ENCODE data around the gene RPL7A. TPM values are rescaled to one million over a fixed set of nuclear protein-coding genes. Genes with fewer than 3 reads are reported as not detected.
"Not testable (repeated sequence)": the region's sequence is repeated elsewhere in the genome, so short reads cannot be mapped to it uniquely, and the experiment has no call there.

RPL7A gene
- total RNA-seq, 1 experiment from 2014 or later = 904 TPM

GRCh38 chr9:133332381-133332730 lies 15.7 kb upstream of the RPL7A start:
- Mint-ChIP-seq H3K4me1 (ENCODE audit: low read depth, unreplicated experiment) (peaks cover 36% of the 10 kb centered on the region), H3K27me3 (ENCODE audit: unreplicated experiment) (no peaks in the 10 kb centered on the region), H3K27ac (ENCODE audit: unreplicated experiment) (no peak overlapping the region), H3K36me3 (ENCODE audit: insufficient read depth, unreplicated experiment) (peaks cover 58% of the 10 kb centered on the region), H3K4me3 (ENCODE audit: low read depth, unreplicated experiment) (no peak overlapping the region), H3K9me3 (ENCODE audit: low read depth, unreplicated experiment) (peaks cover 4% of the 10 kb centered on the region)
- intact Hi-C loops (cut with micrococcal nuclease; ENCODE audit: unreplicated experiment) = no loop called here
- BruUV-seq (replicated peaks) = no TSS peak
- no peak for DNase-seq
- TF ChIP-seq CTCF (IDR thresholded peaks at IDR 0.05; ENCODE audit: unreplicated experiment) = no peak
- CTCF ChIA-PET = interaction anchor here (0.6 kb wide), 1 partner anchor 146 kb away, joined by 3 read pairs; no protein-coding TSS in a partner anchor

GRCh38 chr9:133333011-133333410 lies 15.0 kb upstream of the RPL7A start:
- Mint-ChIP-seq H3K27me3 (ENCODE audit: unreplicated experiment) (no peaks in the 10 kb centered on the region), H3K27ac (ENCODE audit: unreplicated experiment) (no peak overlapping the region), H3K36me3 (ENCODE audit: insufficient read depth, unreplicated experiment) (peaks cover 60% of the 10 kb centered on the region), H3K4me3 (ENCODE audit: low read depth, unreplicated experiment) (no peak overlapping the region), H3K9me3 (ENCODE audit: low read depth, unreplicated experiment) (peaks cover 4% of the 10 kb centered on the region), H3K4me1 (ENCODE audit: low read depth, unreplicated experiment) (peaks cover 36% of the 10 kb centered on the region)
- CTCF ChIA-PET = no interaction called here
- BruUV-seq (replicated peaks) = no TSS peak
- no peak for TF ChIP-seq CTCF (IDR thresholded peaks at IDR 0.05; ENCODE audit: unreplicated experiment)
- intact Hi-C loops (cut with micrococcal nuclease; ENCODE audit: unreplicated experiment) = no loop called here
- no peak for DNase-seq

- TF ChIP-seq CTCF (IDR thresholded peaks at IDR 0.05; ENCODE audit: unreplicated experiment) = no peak
- intact Hi-C loops (cut with micrococcal nuclease; ENCODE audit: unreplicated experiment) = no loop called here
These were observed 14.5 kb upstream of the RPL7A start for GRCh38 chr9:133333566-133333965.

GRCh38 chr9:133334161-133334560 lies 13.9 kb upstream of the RPL7A start:
- TF ChIP-seq CTCF (IDR thresholded peaks at IDR 0.05; ENCODE audit: unreplicated experiment) = no peak
- H3K27ac Mint-ChIP-seq (ENCODE audit: unreplicated experiment) = no peak overlapping the region
- BruUV-seq (replicated peaks) = no TSS peak
- no peaks in the 10 kb centered on the region for H3K27me3 Mint-ChIP-seq (ENCODE audit: unreplicated experiment)
- no peaks in the 10 kb centered on the region for H3K9me3 Mint-ChIP-seq (ENCODE audit: low read depth, unreplicated experiment)
- intact Hi-C loops (cut with micrococcal nuclease; ENCODE audit: unreplicated experiment) = no loop called here
- peaks cover 52% of the 10 kb centered on the region for H3K36me3 Mint-ChIP-seq (ENCODE audit: insufficient read depth, unreplicated experiment)
- peak overlapping the region; percentile 90 for H3K4me3 Mint-ChIP-seq (ENCODE audit: low read depth, unreplicated experiment)
- peaks cover 27% of the 10 kb centered on the region for H3K4me1 Mint-ChIP-seq (ENCODE audit: low read depth, unreplicated experiment)
- no peak for DNase-seq
- CTCF ChIA-PET = interaction anchor here (0.5 to 1.3 kb wide), 2 partner anchors 92 to 146 kb away, joined by 4 read pairs; no protein-coding TSS in a partner anchor

More at GRCh38 chr9:133333566-133333965, 14.5 kb upstream of the RPL7A start:
- Mint-ChIP-seq H3K4me1 (ENCODE audit: low read depth, unreplicated experiment) (peaks cover 33% of the 10 kb centered on the region), H3K4me3 (ENCODE audit: low read depth, unreplicated experiment) (no peak overlapping the region), H3K9me3 (ENCODE audit: low read depth, unreplicated experiment) (peaks cover 4% of the 10 kb centered on the region), H3K27me3 (ENCODE audit: unreplicated experiment) (no peaks in the 10 kb centered on the region), H3K27ac (ENCODE audit: unreplicated experiment) (no peak overlapping the region), H3K36me3 (ENCODE audit: insufficient read depth, unreplicated experiment) (peaks cover 56% of the 10 kb centered on the region)
- DNase-seq = no peak
- no TSS peak for BruUV-seq (replicated peaks)
- CTCF ChIA-PET = no interaction called here

- Mint-ChIP-seq H3K4me1 (ENCODE audit: low read depth, unreplicated experiment) (peaks cover 20% of the 10 kb centered on the region), H3K27ac (ENCODE audit: unreplicated experiment) (peak overlapping the region; percentile 80), H3K36me3 (ENCODE audit: insufficient read depth, unreplicated experiment) (peaks cover 52% of the 10 kb centered on the region), H3K4me3 (ENCODE audit: low read depth, unreplicated experiment) (peak overlapping the region; percentile 90)
- H3K27me3 Mint-ChIP-seq (ENCODE audit: unreplicated experiment); BruUV-seq (replicated peaks); intact Hi-C loops (cut with micrococcal nuclease; ENCODE audit: unreplicated experiment); H3K9me3 Mint-ChIP-seq (ENCODE audit: low read depth, unreplicated experiment); DNase-seq: not testable (repeated sequence)
- CTCF ChIA-PET = interaction anchor here (0.5 to 1.3 kb wide), 2 partner anchors 92 to 147 kb away, joined by 4 read pairs; no protein-coding TSS in a partner anchor
These were observed 13.1 kb upstream of the RPL7A start for GRCh38 chr9:133334888-133335287.

All from Calu3 (cell line).